GM18499 (cell line): Measurements from ENCODE around the gene PLEKHA8.

Source experiments
- ATAC-seq: cut with Tn5 transposase; IDR thresholded peaks from one replicate; pipeline ENCODE4 v1.9.1; 2021; ENCODE audit warnings: moderate number of reproducible peaks; ENCODE audit not compliant: insufficient read depth, unreplicated experiment

The PLEKHA8 gene

DNA sequence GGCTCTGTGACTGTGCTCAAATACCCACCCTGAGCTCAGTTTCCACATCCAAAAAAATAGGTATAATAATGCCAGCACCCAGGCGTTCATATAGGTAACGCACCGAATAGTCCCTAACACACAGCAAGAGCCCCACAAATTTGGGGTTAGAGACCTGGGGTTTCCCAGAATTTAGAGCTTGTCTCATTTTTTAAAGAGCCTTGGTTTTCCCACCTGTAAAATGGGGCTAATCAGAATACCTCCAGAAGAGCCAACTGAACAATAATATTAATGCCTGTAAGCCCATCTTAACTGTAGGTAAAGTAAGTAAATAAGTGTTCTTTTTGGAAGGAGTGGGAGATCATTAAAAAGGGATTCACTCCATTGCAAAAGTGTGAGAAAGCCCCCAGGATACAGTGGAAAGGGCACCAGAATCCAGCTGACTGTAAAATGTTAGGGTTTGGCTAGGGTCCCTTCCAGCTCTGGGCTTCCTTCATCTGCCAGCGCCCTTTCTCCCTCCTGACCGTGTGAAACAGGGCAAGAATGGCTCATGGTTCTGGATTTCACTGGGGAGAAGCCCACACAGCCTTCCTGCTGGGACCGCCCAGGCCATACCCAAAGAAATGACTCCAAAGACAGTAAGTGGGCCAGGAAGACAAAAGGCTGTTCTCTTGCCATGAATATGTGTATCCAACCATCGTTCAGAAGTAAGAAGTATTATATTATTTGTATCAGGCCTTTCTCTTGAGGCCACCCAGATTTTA lies 108.7 kb downstream of the PLEKHA8 start:
- ATAC-seq = no peak

DNA sequence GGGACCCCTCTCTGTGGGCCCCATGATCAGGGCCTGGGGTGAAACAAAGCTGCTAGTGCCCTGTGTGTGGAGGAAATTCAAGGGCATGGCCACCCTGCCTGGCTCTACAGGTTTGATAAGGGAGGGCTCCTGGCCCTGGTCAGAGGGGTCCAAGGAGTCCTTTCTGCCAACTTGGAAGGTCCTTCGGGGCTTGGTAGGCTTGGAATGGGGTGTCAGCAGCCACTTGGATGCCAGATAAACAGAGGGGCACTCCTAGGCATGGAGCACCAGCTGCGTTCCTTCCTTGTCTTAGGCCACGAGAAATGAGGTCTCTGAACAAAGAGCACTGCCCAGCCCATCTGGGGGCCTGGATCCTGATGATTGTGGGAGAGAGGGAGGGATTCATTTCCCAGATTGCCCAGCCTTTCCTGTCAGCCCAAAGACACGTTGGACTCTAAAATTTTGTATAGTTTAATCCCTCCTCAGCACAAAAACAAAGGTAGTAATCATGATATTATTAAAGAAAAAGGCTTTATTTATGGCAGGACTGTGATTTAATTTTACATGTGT lies 111.7 kb downstream of the PLEKHA8 start:
- ATAC-seq = no peak

DNA sequence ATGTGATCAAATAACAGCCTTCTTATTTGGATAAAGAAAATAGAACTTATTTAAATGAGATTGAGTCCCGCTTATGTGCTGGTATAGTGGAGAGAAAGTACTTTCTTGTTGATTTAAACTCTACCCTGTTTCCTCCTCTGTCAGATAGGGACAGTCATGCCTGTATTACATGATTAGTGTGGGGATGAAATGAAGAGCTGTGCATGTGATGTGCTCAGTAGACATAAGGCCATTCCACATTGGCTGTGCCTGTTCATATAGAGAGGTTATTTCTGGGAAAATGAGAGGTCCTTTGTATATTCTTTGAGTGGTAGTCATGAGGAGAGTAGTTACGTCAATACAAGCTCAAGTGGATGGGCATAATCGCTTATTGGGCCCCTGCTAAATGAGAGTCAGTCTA lies 112.2 kb downstream of the PLEKHA8 start:
- no peak for ATAC-seq

DNA sequence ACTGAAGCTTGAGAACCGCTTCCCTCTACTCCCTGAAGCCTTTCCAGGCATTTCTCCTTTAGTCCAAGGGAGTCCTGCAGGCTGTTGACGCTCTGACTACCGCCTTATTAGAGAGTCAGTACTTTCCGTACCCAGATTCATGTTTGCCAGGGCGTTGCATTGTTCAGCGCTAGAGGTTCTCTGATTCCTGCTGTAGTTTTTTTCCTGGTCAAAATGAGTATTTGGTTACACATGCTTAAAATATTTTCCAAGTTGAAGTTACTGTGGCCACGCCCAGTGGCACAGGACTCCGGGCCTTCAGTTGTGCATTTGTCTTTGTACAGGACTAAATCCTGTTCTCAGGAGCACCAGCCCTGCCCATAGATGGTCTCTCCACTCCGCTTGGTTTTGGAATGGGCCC lies 114.5 kb downstream of the PLEKHA8 start:
- ATAC-seq = no peak

GRCh38 chr7:30143748-30144251 lies 115.6 kb downstream of the PLEKHA8 start:
- no peak for ATAC-seq

GRCh38 chr7:30144657-30145306 lies 116.6 kb downstream of the PLEKHA8 start:
- no peak for ATAC-seq

- no peak for ATAC-seq
Measured at GRCh38 chr7:30145426-30145970, 117.3 kb downstream of the PLEKHA8 start.

DNA sequence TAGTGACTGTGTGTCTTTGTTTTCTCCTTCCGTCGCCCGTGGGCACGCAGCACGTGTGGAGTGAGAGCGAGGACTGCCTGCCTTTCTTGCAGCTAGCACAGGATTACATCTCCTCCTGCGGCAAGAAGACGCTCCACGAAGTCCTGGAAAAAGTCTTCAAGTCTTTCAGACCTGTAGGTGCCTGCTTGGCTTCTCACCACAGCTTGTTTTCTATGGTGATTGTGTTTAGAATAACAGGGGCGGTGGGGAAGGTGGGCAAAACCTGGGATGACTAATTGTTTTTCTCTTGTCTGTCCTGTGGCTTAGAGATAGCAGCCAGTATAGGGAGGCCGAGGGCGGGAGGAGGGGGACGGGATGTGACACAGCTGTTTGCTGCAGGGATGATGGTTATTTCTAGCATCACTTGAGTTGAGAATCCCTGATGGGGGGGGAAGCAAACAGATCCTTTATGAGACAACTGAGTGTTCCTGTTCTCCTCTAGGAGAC lies 118.0 kb downstream of the PLEKHA8 start:
- ATAC-seq = no peak

DNA sequence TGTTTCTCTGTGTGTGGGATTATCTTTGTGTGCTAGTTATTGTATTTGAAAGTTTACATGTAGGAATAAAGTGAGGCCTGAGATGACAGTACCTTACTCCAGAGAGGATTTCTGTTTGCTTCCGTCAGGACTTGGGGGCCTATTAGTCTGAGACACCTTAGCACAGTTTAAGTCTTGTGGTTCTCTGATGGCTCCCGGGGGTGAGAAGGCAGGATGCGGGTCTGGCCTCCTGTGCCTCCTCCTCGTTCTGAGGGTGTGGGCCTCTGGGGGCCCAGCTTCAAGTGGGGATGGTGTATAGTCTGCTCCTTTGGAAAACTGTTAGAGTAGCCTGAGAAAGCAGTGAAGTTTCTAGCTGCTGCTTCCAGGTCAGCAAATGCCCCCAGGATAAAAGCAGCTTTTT lies 119.0 kb downstream of the PLEKHA8 start:
- no peak for ATAC-seq

GRCh38 chr7:30147785-30148184 lies 119.6 kb downstream of the PLEKHA8 start:
- no peak for ATAC-seq

- ATAC-seq = no peak
Measured at GRCh38 chr7:30148426-30148825, 120.2 kb downstream of the PLEKHA8 start.

DNA sequence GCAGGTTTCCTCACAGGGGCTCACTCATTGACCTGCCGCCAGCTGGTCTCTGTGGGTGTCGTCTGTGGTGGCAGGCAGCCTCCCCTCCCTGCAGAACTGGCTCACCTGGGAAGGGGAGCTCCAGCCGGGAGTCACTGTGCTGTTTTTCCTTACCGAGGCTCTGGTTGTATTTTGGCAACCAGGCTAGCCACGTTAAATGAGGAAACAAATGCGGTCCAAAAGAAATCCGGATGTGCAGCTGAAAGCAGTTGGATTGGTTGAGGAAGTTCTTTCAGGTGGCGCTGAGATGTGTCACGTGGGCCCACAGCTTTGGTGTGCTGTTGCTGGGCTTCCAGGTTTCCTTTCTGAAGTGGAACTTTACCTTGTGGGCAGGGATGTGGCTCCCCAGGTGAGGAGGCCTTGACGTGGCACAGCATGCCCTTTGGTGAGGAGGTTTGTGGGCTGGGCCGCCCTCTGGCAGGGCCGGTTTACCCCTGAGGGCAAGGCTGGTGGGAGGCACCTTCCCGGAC lies 120.8 kb downstream of the PLEKHA8 start:
- no peak for ATAC-seq

- no peak for ATAC-seq
Measured at GRCh38 chr7:30149640-30150272, 121.5 kb downstream of the PLEKHA8 start.

GRCh38 chr7:30150711-30151110 lies 122.5 kb downstream of the PLEKHA8 start:
- no peak for ATAC-seq

DNA sequence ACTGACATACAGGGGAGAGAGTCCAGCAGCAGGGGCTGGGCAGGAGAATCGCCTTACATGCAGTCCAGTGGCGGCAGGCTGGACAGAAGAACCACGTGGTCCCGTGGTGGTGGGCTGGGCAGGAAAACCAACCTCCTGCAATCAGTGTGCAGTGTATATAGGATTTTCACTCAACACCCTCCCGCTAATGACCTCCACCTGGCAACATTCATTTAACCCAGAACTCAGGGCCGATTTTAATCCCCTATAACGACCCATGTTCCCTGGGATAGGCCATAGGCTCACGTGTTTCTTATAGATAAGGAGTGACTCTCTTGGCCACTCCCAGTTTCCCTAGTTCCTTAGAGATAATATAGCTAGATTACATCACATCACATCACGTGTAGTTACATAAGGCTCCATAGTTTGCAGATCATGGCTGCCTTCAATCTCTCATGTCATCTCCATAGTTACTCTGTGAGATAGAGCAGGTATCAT lies 125.9 kb downstream of the PLEKHA8 start:
- no peak for ATAC-seq

DNA sequence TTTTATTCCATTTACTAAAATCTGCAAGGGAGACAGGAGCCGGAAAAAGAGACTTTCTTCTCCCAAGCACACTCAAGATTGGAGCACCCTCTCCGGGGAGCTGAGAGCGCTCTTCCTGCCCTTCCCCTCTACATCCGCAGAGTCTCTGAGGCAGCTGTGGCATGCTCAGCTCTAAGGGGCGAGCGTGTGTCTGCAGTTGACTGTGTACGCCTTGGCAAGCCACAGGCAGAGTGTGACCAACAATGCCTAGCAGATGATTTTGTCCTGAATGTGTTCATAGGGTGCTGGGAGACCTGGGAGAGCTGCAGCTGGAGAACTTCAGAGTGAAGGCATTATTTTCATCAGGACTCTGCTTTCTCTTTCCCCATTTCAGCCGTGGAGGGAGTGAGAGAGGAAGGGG lies 127.3 kb downstream of the PLEKHA8 start:
- no peak for ATAC-seq

- no peak for ATAC-seq
Measured at GRCh38 chr7:30157204-30157603, 129.0 kb downstream of the PLEKHA8 start.

GRCh38 chr7:30159163-30159562 lies 131.0 kb downstream of the PLEKHA8 start:
- no peak for ATAC-seq

- no peak for ATAC-seq
Measured at GRCh38 chr7:30159698-30160143, 131.5 kb downstream of the PLEKHA8 start.

DNA sequence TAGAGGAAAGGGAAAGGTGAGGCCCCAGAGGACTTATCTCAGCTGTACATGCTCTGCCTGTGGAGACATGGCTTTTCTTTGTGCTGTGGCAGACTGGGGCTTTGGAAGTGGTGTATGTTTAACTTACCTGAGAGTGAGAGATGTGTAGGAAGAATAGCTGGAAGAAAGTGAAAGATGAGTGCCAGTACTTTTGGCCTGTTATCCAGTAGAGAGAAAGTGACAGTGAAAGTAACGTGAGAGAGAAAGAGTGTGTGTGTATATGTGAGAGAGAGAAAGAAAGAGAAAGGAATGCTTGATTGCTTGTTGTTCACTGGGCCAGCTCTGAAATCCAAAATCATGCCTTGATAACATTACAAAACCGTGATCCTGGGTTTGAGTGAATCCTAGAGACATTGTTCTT lies 132.1 kb downstream of the PLEKHA8 start:
- no peak for ATAC-seq
